IPS-18a (cell line): ENCODE data around the gene CYTH3.
"Not testable (repeated sequence)": the region's sequence is repeated elsewhere in the genome, so short reads cannot be mapped to it uniquely, and the experiment has no call there.

Experiments used
- H3K27ac ChIP-seq: one replicate; pipeline ENCODE4 v1.5.1; 2013; ENCODE audit warnings: low read length
- H3K27me3 ChIP-seq: one replicate; pipeline ENCODE4 v1.6.1; 2013; ENCODE audit warnings: mild to moderate bottlenecking, low read length; ENCODE audit not compliant: control insufficient read depth, insufficient read depth
- H3K36me3 ChIP-seq: one replicate; pipeline ENCODE4 v1.6.1; 2013; ENCODE audit warnings: low read depth, low read length; ENCODE audit not compliant: control insufficient read depth
- H3K4me1 ChIP-seq: one replicate; pipeline ENCODE4 v1.6.1; 2013; ENCODE audit warnings: low read depth, low read length; ENCODE audit not compliant: control insufficient read depth
- H3K4me3 ChIP-seq: one replicate; pipeline ENCODE4 v1.5.1; 2013; ENCODE audit warnings: low read length
- H3K9ac ChIP-seq: one replicate; pipeline ENCODE4 v1.6.1; 2013; ENCODE audit warnings: mild to moderate bottlenecking, low read length, moderate library complexity
- H3K9me3 ChIP-seq: one replicate; pipeline ENCODE4 v1.6.1; 2013; ENCODE audit warnings: low read depth, low read length; ENCODE audit not compliant: control insufficient read depth

The CYTH3 gene

GRCh38 chr7:6151994-6152735 lies 120.3 kb downstream of the CYTH3 start:
- no peak overlapping the region for H3K4me3 ChIP-seq
- H3K4me1 ChIP-seq = no peaks in the 10 kb centered on the region
- H3K36me3 ChIP-seq = peaks cover 82% of the 10 kb centered on the region
- H3K9ac ChIP-seq = no peak overlapping the region
- no peak overlapping the region for H3K27ac ChIP-seq
- no peaks in the 10 kb centered on the region for H3K9me3 ChIP-seq
- no peaks in the 10 kb centered on the region for H3K27me3 ChIP-seq

- H3K27me3 ChIP-seq, H3K4me1 ChIP-seq, H3K27ac ChIP-seq, H3K9ac ChIP-seq, H3K9me3 ChIP-seq, H3K4me3 ChIP-seq: not testable (repeated sequence)
- H3K36me3 ChIP-seq = peaks cover 83% of the 10 kb centered on the region
Observed at GRCh38 chr7:6151527-6151926, 120.9 kb downstream of the CYTH3 start.

DNA sequence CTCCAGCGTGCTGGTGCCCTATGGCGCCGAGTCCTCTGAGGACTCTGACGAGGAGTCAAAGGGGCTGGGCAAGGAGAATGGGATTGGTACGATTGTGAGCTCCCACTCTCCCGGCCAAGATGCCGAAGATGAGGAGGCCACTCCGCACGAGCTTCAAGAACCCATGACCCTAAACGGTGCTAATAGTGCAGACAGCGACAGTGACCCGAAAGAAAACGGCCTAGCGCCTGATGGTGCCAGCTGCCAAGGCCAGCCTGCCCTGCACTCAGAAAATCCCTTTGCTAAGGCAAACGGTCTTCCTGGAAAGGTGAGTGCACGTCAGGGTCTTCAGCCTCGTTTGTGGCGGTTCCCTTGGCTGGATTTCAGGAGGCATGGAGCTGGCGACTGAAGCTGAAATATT lies 122.4 kb downstream of the CYTH3 start:
- H3K36me3 ChIP-seq = peaks cover 82% of the 10 kb centered on the region
- H3K9me3 ChIP-seq = no peaks in the 10 kb centered on the region
- no peaks in the 10 kb centered on the region for H3K27me3 ChIP-seq
- no peak overlapping the region for H3K9ac ChIP-seq
- no peak overlapping the region for H3K27ac ChIP-seq
- no peaks in the 10 kb centered on the region for H3K4me1 ChIP-seq
- no peak overlapping the region for H3K4me3 ChIP-seq

DNA sequence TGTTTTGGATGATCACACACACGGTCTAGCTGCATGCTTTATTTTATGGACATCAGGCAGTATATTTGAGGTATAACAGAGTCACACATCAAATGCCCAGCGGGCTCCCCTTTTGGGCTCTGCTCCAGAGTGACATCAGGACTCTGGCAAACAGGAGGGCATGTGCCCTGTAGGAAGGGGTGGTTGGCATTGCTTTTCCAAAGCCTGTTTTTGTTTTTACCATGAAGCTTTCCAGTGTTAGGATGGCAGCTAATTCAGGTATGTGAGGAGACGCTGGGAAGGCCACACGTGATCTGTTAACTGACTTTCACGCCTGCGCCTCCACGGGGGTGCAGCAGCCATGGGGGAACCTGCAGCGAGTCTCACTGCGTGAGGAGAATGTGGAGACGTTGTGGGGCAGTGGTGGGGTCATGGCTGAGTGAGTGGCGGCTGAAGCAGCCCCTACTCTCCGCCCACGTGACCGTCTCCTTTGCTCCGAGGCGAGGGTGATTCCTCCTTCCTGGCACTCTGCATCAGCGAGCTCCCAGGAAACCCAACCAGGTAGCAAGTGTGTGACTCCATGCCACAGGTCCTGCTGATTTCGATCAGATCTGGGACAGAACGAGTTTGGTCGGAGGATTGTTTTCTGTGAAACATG lies 123.6 kb downstream of the CYTH3 start:
- H3K9ac ChIP-seq = no peak overlapping the region
- H3K4me1 ChIP-seq = no peaks in the 10 kb centered on the region
- H3K36me3 ChIP-seq = peaks cover 80% of the 10 kb centered on the region
- H3K9me3 ChIP-seq = no peaks in the 10 kb centered on the region
- H3K27me3 ChIP-seq = no peaks in the 10 kb centered on the region
- no peak overlapping the region for H3K27ac ChIP-seq
- H3K4me3 ChIP-seq = no peak overlapping the region

DNA sequence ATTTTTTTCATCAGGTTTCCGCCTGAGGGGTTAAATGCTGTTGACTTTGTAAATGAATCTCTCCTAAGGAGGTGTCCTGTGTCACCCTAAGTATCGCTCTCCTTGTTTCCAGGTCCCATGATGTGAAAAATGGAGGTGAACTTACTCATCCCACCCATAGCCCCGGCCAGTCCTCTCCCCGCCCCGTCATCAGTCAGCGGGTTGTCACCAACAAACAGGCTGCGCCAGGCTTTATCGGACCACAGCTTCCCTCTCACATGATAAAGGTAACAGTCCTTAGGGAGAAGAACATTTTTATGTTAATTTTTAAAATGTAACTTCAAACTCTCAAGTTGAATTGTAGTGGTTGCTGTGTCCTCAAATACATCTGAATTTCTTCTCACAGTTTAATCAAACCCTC lies 124.8 kb downstream of the CYTH3 start:
- Histone ChIP-seq H3K36me3 (peaks cover 76% of the 10 kb centered on the region), H3K9ac (no peak overlapping the region), H3K4me1 (no peaks in the 10 kb centered on the region), H3K27me3 (no peaks in the 10 kb centered on the region), H3K27ac (no peak overlapping the region), H3K9me3 (no peaks in the 10 kb centered on the region), H3K4me3 (no peak overlapping the region)

DNA sequence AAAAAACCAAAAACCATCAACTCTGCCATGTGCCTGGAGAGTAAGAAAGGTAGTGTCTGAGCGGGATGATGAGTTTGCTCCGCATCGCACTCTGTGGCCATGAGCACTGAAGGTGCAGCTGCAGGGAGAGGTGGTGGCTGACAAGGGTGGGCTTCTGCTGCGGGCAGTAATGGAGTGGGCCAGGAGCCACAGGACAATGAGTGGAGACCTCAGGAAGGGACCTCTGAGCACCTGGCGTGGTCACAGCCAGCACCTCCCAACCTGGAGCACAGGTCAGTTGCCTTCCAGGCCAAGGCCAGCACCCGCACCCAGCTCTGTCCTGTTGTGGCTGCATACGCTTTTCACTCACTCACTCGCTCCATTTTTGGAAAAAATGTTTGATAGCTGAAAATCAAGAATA lies 125.8 kb downstream of the CYTH3 start:
- H3K36me3 ChIP-seq = peaks cover 71% of the 10 kb centered on the region

GRCh38 chr7:6143997-6144396 lies 128.4 kb downstream of the CYTH3 start:
- Histone ChIP-seq H3K27ac (no peak overlapping the region), H3K9me3 (no peaks in the 10 kb centered on the region), H3K4me3 (no peak overlapping the region), H3K9ac (no peak overlapping the region), H3K4me1 (no peaks in the 10 kb centered on the region), H3K36me3 (peaks cover 62% of the 10 kb centered on the region), H3K27me3 (no peaks in the 10 kb centered on the region)

More for the DNA sequence above, 125.8 kb downstream of the CYTH3 start:
- H3K27ac ChIP-seq = no peak overlapping the region
- no peaks in the 10 kb centered on the region for H3K27me3 ChIP-seq
- no peaks in the 10 kb centered on the region for H3K4me1 ChIP-seq
- no peak overlapping the region for H3K4me3 ChIP-seq
- no peaks in the 10 kb centered on the region for H3K9me3 ChIP-seq
- no peak overlapping the region for H3K9ac ChIP-seq

- no peak overlapping the region for H3K4me3 ChIP-seq
- no peaks in the 10 kb centered on the region for H3K9me3 ChIP-seq
- H3K36me3 ChIP-seq = peaks cover 60% of the 10 kb centered on the region
- no peak overlapping the region for H3K9ac ChIP-seq
- no peaks in the 10 kb centered on the region for H3K4me1 ChIP-seq
- no peak overlapping the region for H3K27ac ChIP-seq
- no peaks in the 10 kb centered on the region for H3K27me3 ChIP-seq
Observed at GRCh38 chr7:6142871-6143380, 129.5 kb downstream of the CYTH3 start.

DNA sequence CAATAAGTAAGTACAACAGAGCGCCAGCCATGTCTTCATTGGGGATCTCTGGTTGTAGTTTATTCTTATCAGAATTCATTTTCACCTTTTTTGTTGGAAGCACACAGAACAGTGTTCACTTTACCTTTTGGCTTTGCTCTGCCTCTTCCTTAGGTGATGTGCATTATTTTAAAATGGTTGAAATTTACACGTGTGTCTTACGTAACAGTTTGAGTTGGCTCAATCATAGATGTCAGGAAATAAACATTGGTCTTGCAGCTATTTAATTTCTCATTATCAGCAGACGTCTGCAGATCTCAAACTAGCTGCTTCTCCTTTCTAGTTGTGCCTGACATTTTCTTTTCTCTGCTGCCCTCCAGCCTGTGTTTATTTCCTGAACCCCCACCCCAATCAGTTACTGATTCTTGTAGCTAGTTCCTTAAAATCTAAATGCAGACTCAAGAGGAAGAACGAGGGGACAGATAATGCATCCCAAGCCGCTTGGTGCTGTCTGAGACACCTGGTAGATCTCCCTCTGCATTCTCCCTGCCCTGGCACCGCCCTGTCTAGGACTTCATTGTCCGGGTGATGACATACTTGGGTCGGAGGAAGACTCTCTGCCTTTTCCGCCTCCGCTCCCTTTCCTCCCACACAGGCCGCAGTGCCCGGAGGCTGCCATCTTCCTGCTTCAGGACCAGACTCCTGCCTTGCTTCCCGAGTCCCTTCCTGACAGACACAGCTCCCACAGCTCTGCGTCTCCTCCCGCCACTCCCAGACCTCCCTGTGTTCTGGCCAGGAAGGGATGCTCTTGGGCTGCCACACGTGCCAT lies 133.0 kb downstream of the CYTH3 start:
- Histone ChIP-seq H3K27me3 (no peaks in the 10 kb centered on the region), H3K27ac (no peak overlapping the region), H3K9me3 (no peaks in the 10 kb centered on the region), H3K36me3 (peaks cover 42% of the 10 kb centered on the region), H3K9ac (no peak overlapping the region), H3K4me3 (no peak overlapping the region), H3K4me1 (no peaks in the 10 kb centered on the region)

- Histone ChIP-seq H3K4me1 (no peaks in the 10 kb centered on the region), H3K4me3 (no peak overlapping the region), H3K36me3 (peaks cover 36% of the 10 kb centered on the region), H3K27me3 (no peaks in the 10 kb centered on the region), H3K9ac (no peak overlapping the region), H3K27ac (no peak overlapping the region), H3K9me3 (no peaks in the 10 kb centered on the region)
Observed at GRCh38 chr7:6136475-6136874, 135.9 kb downstream of the CYTH3 start.

DNA sequence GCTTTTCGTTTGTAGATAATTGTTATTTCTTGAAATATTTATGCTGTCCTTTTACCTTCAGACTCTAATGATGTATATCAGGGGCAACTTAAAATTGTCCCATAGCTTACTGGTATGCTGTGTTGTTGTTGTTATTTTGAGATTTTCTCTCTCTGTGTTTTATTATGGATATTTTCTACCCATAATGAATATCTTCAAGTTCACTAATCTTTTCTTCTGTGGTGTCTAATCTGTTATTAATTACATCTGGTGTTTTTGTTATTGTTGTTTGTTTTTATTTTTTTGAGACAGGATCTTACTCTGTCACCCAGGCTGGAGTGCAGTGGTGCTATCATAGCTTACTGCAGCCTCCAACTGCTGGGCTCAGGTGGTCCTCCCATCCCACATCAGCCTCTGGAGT lies 139.2 kb downstream of the CYTH3 start:
- no peak overlapping the region for H3K4me3 ChIP-seq
- H3K9me3 ChIP-seq = no peaks in the 10 kb centered on the region
- no peaks in the 10 kb centered on the region for H3K4me1 ChIP-seq
- H3K27me3 ChIP-seq = no peaks in the 10 kb centered on the region
- peaks cover 19% of the 10 kb centered on the region for H3K36me3 ChIP-seq
- no peak overlapping the region for H3K27ac ChIP-seq
- H3K9ac ChIP-seq = no peak overlapping the region
